ENCODE results near the gene GMDS.

The GMDS gene

DNA sequence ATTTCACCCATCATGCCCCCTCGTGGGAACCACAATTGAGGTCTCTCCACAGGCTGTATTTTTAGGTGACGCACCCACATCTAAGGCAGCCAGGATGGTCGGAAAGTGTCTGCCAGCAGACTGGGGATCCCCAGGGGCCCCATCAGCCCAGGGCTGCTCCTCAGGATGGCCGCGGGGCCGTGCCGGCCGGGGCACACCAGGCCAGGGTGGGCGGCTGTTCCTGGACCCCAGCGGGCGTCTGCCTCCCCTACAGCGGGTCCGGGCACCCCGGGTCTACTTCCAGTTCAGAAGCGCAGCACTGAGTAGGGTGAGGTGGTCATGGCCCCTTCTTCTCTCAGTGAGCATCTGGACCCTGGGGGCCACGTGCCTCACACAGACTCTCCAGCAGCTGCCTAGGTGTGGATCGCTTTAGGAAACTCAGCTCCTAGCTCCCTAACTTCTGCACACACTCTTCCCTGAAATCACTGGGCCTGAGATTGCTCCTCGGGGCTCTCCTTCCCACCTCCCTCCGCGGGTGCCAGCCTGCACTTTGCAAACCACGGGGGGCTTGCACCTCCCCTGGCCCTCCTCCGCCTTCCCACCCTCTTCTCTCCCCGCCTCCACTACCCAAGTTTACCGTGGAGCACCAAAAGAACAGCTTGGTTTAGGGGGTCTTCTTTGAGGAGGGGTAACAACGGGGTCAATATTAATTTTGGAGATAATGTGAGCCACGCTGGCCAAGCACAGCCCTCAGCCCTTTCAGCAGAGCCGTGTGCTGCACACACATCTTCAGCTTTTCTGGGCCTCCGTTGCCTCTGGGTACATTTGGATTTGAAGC is 649.9 kb downstream of the GMDS start:
- H3K4me3 ChIP-seq (ENCODE audit: low read depth, low read length) = no peak overlapping the region
- TF ChIP-seq, protein P1, sequence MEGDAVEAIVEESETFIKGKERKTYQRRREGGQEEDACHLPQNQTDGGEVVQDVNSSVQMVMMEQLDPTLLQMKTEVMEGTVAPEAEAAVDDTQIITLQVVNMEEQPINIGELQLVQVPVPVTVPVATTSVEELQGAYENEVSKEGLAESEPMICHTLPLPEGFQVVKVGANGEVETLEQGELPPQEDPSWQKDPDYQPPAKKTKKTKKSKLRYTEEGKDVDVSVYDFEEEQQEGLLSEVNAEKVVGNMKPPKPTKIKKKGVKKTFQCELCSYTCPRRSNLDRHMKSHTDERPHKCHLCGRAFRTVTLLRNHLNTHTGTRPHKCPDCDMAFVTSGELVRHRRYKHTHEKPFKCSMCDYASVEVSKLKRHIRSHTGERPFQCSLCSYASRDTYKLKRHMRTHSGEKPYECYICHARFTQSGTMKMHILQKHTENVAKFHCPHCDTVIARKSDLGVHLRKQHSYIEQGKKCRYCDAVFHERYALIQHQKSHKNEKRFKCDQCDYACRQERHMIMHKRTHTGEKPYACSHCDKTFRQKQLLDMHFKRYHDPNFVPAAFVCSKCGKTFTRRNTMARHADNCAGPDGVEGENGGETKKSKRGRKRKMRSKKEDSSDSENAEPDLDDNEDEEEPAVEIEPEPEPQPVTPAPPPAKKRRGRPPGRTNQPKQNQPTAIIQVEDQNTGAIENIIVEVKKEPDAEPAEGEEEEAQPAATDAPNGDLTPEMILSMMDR (IDR thresholded peaks at IDR 0.05; ENCODE audit: insufficient read depth, low read depth, low read length, missing control alignments) = no peak
- DNase-seq (ENCODE audit: low read depth) = no peak

DNA sequence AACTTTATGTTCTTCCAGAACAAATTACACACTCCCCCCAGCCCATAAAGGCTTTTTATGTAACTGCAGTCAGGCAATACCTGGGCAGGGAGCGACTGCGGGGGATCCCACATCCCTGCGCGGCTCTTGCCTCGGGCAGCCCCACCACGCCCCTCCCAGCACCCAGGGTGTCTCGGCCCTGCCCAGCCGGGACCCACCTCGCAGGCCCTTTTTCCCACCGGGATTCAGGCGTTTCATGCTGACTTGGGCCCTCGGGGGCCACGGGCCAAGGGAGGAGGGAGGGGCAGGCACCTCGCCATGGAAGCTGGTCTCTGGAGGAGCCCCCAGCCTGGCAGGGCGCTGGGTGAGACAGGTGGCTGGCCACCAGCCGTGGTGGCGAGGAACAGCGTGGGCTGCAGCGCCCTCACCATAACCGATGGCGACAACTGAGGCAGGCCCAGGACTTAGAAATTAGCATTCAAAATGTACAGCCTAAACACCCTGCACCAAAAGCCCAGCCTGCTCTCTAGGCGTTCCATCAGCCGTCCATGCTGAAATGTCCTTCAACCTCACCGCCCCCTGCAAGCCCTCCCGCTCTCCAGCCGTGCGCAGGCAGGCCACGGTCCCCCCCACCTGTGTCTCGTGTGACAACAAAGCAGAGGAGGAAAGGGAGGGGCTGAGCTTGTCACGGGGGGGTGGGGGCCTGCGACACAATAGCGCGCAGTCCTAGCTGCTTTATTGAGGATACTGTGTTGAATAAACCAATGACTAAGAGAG is 650.8 kb downstream of the GMDS start:
- no peak overlapping the region for H3K4me3 ChIP-seq (ENCODE audit: low read depth, low read length)
- no peak for DNase-seq (ENCODE audit: low read depth)
- TF ChIP-seq, protein P1 (IDR thresholded peaks at IDR 0.05; ENCODE audit: insufficient read depth, low read depth, low read length, missing control alignments) = no peak

DNA sequence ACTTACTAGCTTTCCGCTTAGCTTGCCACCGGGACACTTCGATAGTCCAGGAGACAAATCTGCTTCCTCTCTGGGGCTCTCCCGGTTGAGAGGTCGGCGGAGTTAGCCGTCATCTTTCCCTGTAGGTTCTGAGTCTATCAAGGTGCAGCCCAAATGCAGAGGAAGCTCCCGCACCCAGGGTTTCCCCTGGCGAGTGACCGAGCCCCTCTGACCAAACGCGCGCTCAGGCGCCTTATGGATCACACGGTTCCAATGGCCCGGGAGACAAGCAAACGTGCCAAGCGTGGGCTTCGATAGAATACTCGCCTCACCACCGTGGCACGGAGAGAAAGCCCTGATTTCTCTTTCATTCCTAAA is 651.5 kb downstream of the GMDS start:
- TF ChIP-seq, protein P1 (IDR thresholded peaks at IDR 0.05; ENCODE audit: insufficient read depth, low read depth, low read length, missing control alignments) = no peak
- H3K4me3 ChIP-seq (ENCODE audit: low read depth, low read length) = no peak overlapping the region
- no peak for DNase-seq (ENCODE audit: low read depth)

- no peak for DNase-seq (ENCODE audit: low read depth)
- H3K4me3 ChIP-seq (ENCODE audit: low read depth, low read length) = no peak overlapping the region
- TF ChIP-seq, protein P1 (IDR thresholded peaks at IDR 0.05; ENCODE audit: insufficient read depth, low read depth, low read length, missing control alignments) = no peak
Observed at GRCh38 chr6:1593286-1593957, 652.0 kb downstream of the GMDS start.

DNA sequence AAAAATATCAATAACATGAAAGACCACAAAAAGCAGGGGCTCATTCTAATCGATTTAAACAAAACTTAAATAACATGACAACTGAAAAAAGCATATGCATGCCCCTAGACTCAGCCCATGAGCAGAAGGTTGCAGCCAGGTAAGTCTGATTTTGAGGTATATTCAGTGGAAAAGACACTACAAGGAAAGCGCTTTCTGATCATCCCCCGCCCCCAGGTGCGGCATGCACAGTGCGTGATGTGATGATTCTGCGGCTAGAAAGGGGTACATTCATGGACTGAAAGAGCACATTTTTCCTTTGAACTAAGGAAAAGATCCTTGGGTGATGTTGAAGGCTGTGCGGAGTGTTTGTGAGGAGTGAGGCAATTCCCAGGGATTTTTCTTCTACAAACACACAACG is 652.6 kb downstream of the GMDS start:
- TF ChIP-seq, protein P1 (IDR thresholded peaks at IDR 0.05; ENCODE audit: insufficient read depth, low read depth, low read length, missing control alignments) = no peak
- no peak overlapping the region for H3K4me3 ChIP-seq (ENCODE audit: low read depth, low read length)
- DNase-seq (ENCODE audit: low read depth) = no peak

DNA sequence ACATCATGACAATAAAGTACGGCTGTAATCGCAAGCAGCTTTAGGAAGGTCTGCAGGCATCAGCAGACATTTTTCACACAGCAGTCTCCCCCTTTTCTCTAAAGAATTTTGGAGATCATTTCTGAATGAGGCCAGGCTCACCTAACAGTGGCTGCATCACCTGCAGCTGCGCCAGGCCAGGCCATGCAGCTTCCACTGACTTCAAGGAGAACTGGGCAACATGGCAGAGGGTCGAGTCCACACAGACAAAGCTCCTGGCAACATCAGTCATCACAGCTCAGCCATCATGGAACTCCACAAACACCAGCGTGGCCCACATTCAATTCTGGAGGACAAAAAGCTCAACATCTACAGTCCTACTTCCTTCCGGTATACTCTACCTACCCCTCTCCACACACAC is 653.5 kb downstream of the GMDS start:
- no peak for DNase-seq (ENCODE audit: low read depth)
- H3K4me3 ChIP-seq (ENCODE audit: low read depth, low read length) = no peak overlapping the region
- TF ChIP-seq, protein P1 (IDR thresholded peaks at IDR 0.05; ENCODE audit: insufficient read depth, low read depth, low read length, missing control alignments) = no peak
